GM19193 (cell line): Measurements from ENCODE around the gene IAPP.

ENCODE experiments used
- POLR2A ChIP-seq: IDR thresholded peaks from 4 replicates; pipeline ENCODE4 v1.6.1; 2011; ENCODE audit not compliant: insufficient read depth, insufficient read length; ENCODE audit errors: extremely low read depth

Gene IAPP

DNA sequence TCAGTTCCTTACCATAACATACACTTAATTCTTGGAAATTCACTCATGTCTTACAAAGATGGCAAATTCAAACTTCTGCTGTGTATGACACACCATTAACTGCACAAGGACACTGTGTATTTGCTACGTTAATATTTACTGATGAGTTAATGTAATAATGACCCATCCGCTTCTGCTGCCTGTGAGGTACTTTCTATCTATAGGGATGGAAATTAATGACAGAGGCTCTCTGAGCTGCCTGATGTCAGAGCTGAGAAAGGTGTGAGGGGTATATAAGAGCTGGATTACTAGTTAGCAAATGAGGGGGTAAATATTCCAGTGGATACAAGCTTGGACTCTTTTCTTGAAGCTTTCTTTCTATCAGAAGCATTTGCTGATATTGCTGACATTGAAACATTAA, at the start of gene IAPP:
Gene IAPP, plus strand, starts transcription at position 301 of the 400 bp plus-strand sequence. CDS start 450 bp downstream, outside the sequence.
- TF ChIP-seq POLR2A, result no peak

DNA sequence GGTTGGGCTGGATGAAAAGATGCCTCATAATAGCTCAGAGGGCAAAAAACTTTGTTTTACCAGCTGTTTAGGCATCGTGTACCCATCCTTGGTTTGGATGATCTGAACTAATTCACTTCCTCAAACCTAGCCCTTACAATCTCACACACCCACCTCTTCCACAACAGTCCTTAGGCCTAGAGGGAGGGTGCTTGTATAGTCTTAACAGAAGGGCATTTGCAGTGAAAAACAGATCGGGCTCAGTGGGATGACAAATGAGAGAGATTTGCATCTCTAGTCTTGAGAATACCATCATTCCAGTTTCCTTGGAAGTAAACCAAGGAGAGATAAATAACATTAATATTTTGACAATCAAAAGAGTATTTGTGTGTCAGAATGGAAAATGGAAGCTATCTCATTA, 49.0 kb upstream of the IAPP start:
- no peak for TF ChIP-seq POLR2A

DNA sequence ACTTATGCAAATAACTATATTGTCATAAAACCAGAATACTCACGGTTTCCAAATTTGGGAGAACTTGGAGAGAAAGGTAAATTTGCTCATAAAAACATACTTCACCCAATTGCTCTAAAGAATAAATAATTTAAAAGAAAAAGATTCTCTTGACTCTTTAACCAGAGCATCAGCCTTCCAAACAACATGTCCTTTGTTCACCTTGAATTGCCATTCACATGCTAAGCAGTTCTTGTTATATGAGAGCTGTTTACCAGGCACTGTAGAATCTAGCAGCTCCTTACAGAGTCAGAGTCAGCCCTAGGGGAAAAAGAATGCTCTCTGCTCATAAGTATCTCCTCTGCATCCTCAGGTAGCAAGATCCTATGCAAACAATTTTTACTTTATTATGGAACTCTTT, 48.2 kb upstream of the IAPP start:
- TF ChIP-seq POLR2A, result no peak

DNA sequence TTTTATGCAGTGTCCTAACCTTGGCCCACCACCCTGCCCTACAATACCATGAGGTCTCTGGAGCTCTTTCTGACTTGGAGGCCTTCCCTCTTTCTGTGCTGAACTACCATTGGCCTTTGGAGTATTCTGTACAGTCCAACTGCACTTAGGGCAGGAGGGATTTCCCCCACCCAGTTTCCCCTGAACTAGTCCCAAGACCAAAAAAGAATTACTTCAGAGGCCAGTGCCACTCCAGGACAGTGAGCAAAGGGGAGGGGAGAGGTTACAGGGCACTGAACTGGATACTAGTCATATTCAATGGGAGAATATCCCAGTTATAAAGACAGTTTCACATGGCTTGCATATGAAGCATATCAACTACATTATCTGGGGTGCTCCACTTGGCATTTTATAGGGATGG, 44.1 kb upstream of the IAPP start:
- TF ChIP-seq POLR2A, result no peak

DNA sequence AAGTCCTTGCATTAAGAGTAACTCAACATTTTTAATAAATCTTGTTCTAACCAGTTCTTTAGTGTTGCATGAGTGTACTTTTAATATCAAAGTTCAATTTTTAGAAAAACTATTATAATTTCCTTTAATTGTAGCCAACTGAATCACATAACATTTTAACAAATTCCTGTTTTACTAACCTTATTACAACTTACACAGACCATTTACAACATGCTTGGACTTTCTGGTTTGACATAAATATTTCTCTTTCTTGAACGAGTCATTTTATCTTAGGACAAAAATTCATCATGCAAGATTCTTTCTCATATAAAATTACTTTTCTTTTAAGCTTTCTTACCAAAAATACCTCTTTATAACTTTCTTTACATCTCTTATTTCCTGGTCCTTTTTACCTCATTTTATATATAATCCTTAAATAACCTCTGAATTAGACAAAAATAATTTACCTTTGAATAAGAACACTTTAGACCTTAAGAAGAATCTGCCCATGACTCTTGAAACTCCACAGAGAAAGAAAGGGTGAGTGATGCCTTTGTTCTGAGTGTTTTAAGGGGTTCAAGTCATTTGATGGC, 41.9 kb upstream of the IAPP start:
- no peak for TF ChIP-seq POLR2A

DNA sequence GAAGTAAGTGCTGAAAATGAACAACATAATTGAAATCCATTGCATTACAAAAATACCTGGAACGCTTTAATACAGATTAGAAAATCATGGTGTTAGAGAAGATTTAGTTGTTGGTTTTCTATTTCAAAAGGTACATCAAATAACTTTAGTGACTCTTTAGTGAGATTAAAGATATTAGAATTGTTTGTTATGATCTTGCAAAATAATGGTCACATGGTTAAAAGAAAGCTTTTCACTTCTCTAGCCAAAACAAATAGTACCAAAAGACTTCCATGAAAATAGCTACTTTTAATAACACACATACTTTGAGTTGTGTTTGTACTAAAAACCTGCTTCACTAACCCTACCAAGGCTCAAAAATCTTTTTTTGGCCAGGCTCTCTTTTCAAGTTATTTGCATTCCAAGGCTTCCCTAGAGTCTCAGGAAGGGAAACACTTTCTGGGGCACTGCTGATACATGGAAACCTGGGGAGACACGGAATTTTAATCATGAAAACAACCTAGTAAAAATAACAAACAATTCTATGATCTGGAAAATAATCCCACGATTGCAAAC, 37.9 kb upstream of the IAPP start, which contains the start of gene SLCO1A2:
Gene SLCO1A2, minus strand, starts transcription at position 147 of the 555 bp plus-strand sequence. CDS start 270 bp downstream, outside the sequence.
- TF ChIP-seq POLR2A, result no peak

DNA sequence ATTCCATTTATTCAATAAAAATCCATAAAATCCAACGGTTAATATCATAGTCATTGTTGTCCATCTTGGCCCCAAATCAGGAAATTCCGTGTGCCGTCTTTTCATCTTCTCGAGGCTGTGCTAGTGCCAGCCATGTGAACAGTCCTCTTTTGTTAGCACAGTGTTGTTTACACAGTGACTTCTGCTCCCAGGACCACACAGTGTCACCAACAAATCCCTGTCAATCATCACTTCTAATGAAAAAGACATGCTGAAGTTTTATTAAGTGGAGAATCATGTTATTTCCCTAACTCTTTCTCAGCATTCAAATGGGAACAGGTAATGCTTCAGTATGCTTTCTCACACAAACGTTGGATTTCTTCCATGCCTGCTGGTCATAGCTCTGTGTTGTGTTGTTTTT, 36.0 kb upstream of the IAPP start:
- TF ChIP-seq POLR2A, result no peak

DNA sequence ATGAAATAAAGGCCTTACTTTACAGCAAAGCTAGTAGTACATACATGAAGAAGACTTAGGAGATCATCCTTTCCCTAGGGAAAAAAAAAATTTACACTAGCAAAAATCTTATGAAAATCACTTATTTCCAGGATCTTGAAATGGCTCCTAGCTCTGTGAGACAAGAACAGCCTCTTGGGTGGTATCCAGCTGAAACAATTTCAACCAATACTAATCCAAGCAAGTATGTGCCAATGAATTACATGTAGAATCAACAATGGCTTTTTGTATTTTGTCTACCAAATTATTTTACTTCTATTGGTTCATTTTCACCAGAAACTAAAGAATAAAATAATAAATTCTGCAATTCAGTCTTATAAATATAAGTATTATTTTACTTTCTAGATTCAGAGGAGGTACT, 35.2 kb upstream of the IAPP start:
- no peak for TF ChIP-seq POLR2A

DNA sequence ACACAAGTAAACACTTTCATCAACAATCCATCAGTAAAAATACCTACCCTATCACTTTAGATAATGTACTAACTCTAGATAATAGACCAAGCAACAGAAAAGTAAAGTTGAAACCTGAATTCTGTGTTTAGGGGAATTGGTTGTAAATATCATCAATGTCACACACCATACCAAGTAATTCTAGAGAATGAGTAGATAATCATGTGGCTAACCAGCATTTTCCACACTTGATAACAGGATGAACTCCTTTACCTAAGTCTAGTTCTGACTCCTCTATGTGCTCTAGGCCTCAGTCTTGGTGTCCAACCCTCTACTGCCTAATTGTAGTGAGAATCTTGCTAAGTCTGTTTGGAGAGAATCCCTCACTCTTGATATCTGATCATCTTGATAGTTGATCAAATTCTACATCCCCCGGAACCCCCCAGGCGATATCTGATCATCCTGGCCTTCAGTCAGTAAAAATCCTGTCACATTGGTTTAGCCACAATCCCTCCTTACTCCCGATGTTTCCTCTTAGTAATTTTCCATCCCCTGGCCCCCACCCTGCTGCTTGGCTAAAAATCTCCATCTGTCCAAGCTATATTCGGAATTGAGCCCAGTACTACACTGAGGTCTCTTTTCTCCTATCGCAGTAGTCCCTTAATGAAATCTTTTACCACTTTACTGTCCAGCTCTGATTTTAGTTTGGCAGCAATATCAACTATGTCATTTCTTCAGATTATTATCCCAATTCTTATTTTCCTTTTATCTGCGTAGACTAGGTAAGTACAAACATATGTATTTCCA, 34.5 kb upstream of the IAPP start:
- TF ChIP-seq POLR2A, result no peak

DNA sequence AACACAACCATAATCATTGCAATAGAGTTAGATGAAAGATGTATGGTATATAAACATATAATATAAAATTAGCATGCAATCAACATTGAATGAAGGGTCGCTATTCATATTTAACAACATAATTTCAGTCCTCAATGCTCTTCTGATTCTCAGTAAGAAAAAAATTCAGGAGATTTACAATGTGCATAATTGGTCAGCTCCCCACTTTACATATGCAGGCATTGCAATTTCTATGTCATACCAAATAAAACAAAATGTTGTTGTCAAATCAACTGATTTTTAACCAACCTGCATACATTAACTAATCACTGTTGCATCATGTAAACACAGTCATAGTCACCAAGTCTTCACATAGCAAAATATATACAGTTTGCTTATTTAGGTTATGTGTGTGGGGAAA, 32.8 kb upstream of the IAPP start:
- TF ChIP-seq POLR2A, result no peak

DNA sequence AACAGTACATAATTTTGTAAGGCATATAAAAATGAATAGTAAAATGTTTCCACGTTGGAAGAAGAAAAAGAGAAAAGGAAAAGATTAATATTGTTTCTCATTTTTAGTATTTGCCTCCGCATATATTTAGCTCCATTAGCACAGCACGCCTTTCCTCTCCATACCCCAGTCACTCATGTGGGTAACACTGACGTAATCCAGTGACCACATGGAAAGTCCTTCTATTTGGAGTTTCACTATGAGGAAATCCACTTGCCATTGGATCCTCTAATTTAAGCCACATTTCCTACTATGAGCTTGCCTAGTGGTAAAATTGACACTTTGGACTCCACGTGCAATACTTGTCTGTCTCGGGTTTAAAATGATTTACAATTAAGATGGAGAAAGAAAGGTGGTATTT, 32.3 kb upstream of the IAPP start:
- TF ChIP-seq POLR2A, result no peak

DNA sequence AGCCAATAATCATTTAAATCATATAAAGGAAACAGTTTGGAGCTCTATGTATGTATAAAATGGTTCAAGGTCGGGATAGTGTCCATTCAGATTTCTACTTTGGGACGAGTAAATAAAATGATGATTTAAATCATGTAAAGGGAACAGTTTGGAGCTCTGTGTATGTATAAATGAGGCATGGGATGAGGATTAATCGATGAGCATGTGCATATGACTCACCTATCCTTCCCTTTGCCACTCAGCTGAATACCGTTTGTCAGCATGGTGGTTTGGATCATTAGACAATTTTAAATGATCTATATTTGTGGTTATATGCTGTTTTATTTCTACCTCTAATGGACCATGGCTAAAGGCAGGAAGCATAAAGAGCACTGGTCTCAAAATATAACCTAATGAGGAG, 30.9 kb upstream of the IAPP start:
- TF ChIP-seq POLR2A, result no peak

DNA sequence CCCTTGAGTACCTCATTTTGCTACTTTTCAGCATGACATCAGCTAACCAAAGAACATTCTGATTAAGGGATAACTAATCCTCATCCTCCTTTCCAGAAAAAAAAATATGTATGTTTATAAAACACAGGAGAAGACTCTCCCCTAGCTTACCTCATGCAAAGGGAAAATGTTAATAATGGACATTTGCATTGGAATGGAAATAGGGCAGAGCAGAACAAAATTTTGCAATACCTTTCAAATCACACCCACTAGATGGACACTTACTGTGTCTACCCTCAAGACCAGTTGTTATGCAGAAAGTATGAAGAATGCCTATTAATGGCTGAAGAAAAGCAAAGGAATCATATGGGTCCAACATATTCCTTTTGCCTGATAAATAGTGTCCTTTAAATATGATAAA, 29.1 kb upstream of the IAPP start:
- TF ChIP-seq POLR2A, result no peak

DNA sequence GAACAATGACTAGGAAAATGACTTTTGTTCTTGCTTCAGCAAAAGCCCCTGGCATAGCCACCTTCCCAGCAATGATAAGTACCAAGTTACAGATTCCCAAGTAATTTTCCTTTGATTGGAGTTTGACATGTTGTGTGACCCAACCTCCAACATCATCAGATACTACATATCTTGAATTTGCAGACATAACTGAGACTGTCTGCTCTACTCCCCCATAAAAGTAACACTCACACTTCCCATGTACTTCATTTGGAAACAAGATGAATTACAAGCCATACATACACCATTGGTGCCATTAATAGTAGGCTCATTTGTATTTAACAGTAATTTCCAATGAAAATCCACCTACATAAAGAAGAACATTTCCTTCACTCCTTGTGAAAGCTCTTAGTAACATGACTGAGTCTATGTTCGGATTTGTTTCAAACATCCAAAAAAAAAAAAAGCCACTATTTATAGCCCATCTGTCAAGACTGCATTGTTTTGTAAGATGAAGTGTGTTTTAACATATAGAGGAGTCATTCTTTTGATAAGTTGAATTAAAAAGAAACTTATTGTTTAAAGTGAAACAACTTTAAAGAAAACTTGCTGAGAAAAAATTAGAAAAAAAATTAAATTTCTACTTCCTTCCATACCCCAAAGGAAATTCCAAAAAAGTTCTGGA, 26.0 kb upstream of the IAPP start:
- TF ChIP-seq POLR2A, result no peak

DNA sequence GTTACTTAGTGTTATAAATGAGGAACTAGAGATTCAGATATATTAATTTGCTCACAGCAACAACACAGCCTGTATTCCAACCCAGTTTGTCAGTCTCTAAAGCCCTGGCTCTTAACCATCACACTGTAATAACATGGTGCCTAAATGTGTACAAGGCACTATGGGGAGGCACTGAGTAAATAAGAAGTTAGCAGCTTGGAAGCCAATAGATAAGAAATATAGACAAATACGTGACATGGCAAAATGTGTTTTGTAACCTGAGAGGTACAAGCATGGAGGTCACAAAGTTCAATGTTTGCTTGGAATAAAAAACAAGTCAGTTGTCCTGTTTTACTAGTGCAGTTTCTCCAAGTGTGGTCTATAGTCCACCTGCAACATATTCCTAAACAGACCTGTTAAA, 21.7 kb upstream of the IAPP start:
- no peak for TF ChIP-seq POLR2A
